ENCODE data around the gene TMUB1.
A peak's percentile ranks its signal among the peaks of the same experiment; 100 is the strongest.

The TMUB1 gene

GRCh38 chr7:151114151-151115090, 31.1 kb upstream of the TMUB1 start:
- H3K27ac ChIP-seq (ENCODE audit: low read length), result no peak overlapping the region
- H3K9ac ChIP-seq (ENCODE audit: low read length), result no peak overlapping the region

GRCh38 chr7:151113344-151114150, 30.3 kb upstream of the TMUB1 start:
- no peak for TF ChIP-seq EZH2phosphoT487 (IDR thresholded peaks at IDR 0.05; ENCODE audit: low read depth)
- no peak for TF ChIP-seq CTCF (IDR thresholded peaks at IDR 0.05; ENCODE audit: low read depth, low read length)
- no peaks in the 10 kb centered on the region for H3K36me3 ChIP-seq (replicated peaks; ENCODE audit: low read depth, low read length)
- no peak overlapping the region for H2AFZ ChIP-seq (ENCODE audit: low read depth, low read length)
- no peaks in the 10 kb centered on the region for H3K9me3 ChIP-seq (ENCODE audit: insufficient read depth, low read length)
- peaks cover 12% of the 10 kb centered on the region; the same call in 1 of the 2 replicates for H3K79me2 ChIP-seq (ENCODE audit: low read length)
- H3K27me3 ChIP-seq (ENCODE audit: low read depth, low read length), result no peaks in the 10 kb centered on the region
- H3K4me1 ChIP-seq (ENCODE audit: low read length), result no peaks in the 10 kb centered on the region
- no peak overlapping the region for H3K9ac ChIP-seq (ENCODE audit: low read length)
- no peak overlapping the region for H3K4me2 ChIP-seq (ENCODE audit: low read length)
- no peak overlapping the region for H3K4me3 ChIP-seq (ENCODE audit: low read length)
- H4K20me1 ChIP-seq (ENCODE audit: insufficient read depth, low read length), result peaks cover 38% of the 10 kb centered on the region
- H3K27ac ChIP-seq (ENCODE audit: low read length), result no peak overlapping the region

More at GRCh38 chr7:151114151-151115090, 31.1 kb upstream of the TMUB1 start:
- Histone ChIP-seq H3K4me3 (ENCODE audit: low read length) (no peak overlapping the region), H3K9me3 (ENCODE audit: insufficient read depth, low read length) (no peaks in the 10 kb centered on the region), H2AFZ (ENCODE audit: low read depth, low read length) (no peak overlapping the region), H3K36me3 (replicated peaks; ENCODE audit: low read depth, low read length) (no peaks in the 10 kb centered on the region), H4K20me1 (ENCODE audit: insufficient read depth, low read length) (peaks cover 37% of the 10 kb centered on the region), H3K79me2 (ENCODE audit: low read length) (peaks cover 12% of the 10 kb centered on the region; the same call in 1 of the 2 replicates), H3K4me1 (ENCODE audit: low read length) (no peaks in the 10 kb centered on the region), H3K27me3 (ENCODE audit: low read depth, low read length) (no peaks in the 10 kb centered on the region), H3K4me2 (ENCODE audit: low read length) (no peak overlapping the region)
- TF ChIP-seq CTCF (IDR thresholded peaks at IDR 0.05; ENCODE audit: low read depth, low read length) (no peak), EZH2phosphoT487 (IDR thresholded peaks at IDR 0.05; ENCODE audit: low read depth) (no peak)

GRCh38 chr7:151110941-151111645, 27.8 kb upstream of the TMUB1 start:
- no peak overlapping the region for H3K4me2 ChIP-seq (ENCODE audit: low read length)
- no peak overlapping the region for H3K9ac ChIP-seq (ENCODE audit: low read length)
- TF ChIP-seq CTCF (IDR thresholded peaks at IDR 0.05; ENCODE audit: low read depth, low read length) (peak; percentile 76), EZH2phosphoT487 (IDR thresholded peaks at IDR 0.05; ENCODE audit: low read depth) (no peak)
- H2AFZ ChIP-seq (ENCODE audit: low read depth, low read length), result no peak overlapping the region
- H3K36me3 ChIP-seq (replicated peaks; ENCODE audit: low read depth, low read length), result no peaks in the 10 kb centered on the region
- no peaks in the 10 kb centered on the region for H3K9me3 ChIP-seq (ENCODE audit: insufficient read depth, low read length)
- H3K4me3 ChIP-seq (ENCODE audit: low read length), result no peak overlapping the region
- no peak overlapping the region for H3K27ac ChIP-seq (ENCODE audit: low read length)
- no peaks in the 10 kb centered on the region for H3K4me1 ChIP-seq (ENCODE audit: low read length)
- H3K27me3 ChIP-seq (ENCODE audit: low read depth, low read length), result no peaks in the 10 kb centered on the region
- H3K79me2 ChIP-seq (ENCODE audit: low read length), result peaks cover 12% of the 10 kb centered on the region; the same call in 1 of the 2 replicates
- peaks cover 32% of the 10 kb centered on the region for H4K20me1 ChIP-seq (ENCODE audit: insufficient read depth, low read length)

All from OCI-LY3 (cell line).